Liver (tissue), 9 donors: Measurements from ENCODE around the gene NOC4L. TPM values are rescaled to one million over a fixed set of nuclear protein-coding genes. Genes with fewer than 3 reads are reported as not detected.

ENCODE experiments used
- DNase-seq: peaks from one replicate; pipeline ENCODE4 v3.0.0-alpha.2; 2017; ENCODE audit warnings: low spot score
- H3K27ac ChIP-seq, 2 donors: one replicate each; pipeline ENCODE4 v1.7.0; 2013; ENCODE audit warnings: inconsistent platforms in 2 of 2, low read length in 2 of 2, control low read depth in 1 of 2, low read depth in 1 of 2, mild to moderate bottlenecking in 1 of 2
- H3K27me3 ChIP-seq, 4 donors: one replicate each; pipeline versions ENCODE4 v1.6.1 to v1.7.0; 2013; ENCODE audit warnings: low read length in 3 of 4, inconsistent platforms in 1 of 4, mild to moderate bottlenecking in 1 of 4, moderate library complexity in 1 of 4; ENCODE audit not compliant: control insufficient read depth in 4 of 4, insufficient read depth in 4 of 4
- H3K36me3 ChIP-seq, 4 donors: one replicate each; pipeline versions ENCODE4 v1.6.1 to v1.7.0; 2013; ENCODE audit warnings: low read length in 3 of 4, mild to moderate bottlenecking in 3 of 4, low read depth in 1 of 4, moderate library complexity in 1 of 4; ENCODE audit not compliant: control insufficient read depth in 4 of 4, insufficient read depth in 3 of 4
- H3K4me1 ChIP-seq, 4 donors: one replicate each; pipeline versions ENCODE4 v1.6.1 to v1.7.0; 2013; ENCODE audit warnings: low read length in 3 of 4, mild to moderate bottlenecking in 3 of 4, moderate library complexity in 1 of 4; ENCODE audit not compliant: control insufficient read depth in 4 of 4, insufficient read depth in 4 of 4
- H3K4me3 ChIP-seq, 3 donors: one replicate each; pipeline versions ENCODE4 v1.6.1 to v1.7.0; 2013; ENCODE audit warnings: low read length in 3 of 3, control low read depth in 1 of 3, low read depth in 1 of 3, mild to moderate bottlenecking in 1 of 3
- H3K9ac ChIP-seq, 2 donors: one replicate each; pipeline ENCODE4 v1.7.0; 2013; ENCODE audit warnings: low read length in 2 of 2, mild to moderate bottlenecking in 2 of 2, moderate library complexity in 2 of 2, control low read depth in 1 of 2, low read depth in 1 of 2
- H3K9me3 ChIP-seq, 4 donors: one replicate each; pipeline versions ENCODE4 v1.6.1 to v1.7.0; 2013; ENCODE audit warnings: low read length in 3 of 4; ENCODE audit not compliant: control insufficient read depth in 4 of 4
- EGR1 ChIP-seq, 2 donors: IDR thresholded peaks; 2 replicates each; pipeline ENCODE4 v1.6.1; 2016 to 2018; ENCODE audit warnings: antibody characterized with exemption in 2 of 2, low read depth in 2 of 2
- FOXA1 ChIP-seq: IDR thresholded peaks from 2 replicates; pipeline ENCODE4 v1.6.1; 2016; ENCODE audit warnings: antibody characterized with exemption
- GABPA ChIP-seq, 2 donors: IDR thresholded peaks in 1 of 2; conservative IDR thresholded peaks in 1 of 2; 2 replicates each; pipeline ENCODE4 v1.6.1; 2016; ENCODE audit warnings: antibody characterized with exemption in 2 of 2, mild to moderate bottlenecking in 1 of 2, moderate library complexity in 1 of 2
- HNF4G ChIP-seq: IDR thresholded peaks from 2 replicates; pipeline ENCODE4 v1.6.1; 2016; ENCODE audit warnings: antibody characterized with exemption
- JUND ChIP-seq, 2 donors: IDR thresholded peaks; 2 replicates each; pipeline ENCODE4 v1.6.1; 2016; ENCODE audit warnings: antibody characterized with exemption in 2 of 2
- RXRA ChIP-seq, 2 donors: IDR thresholded peaks; 2 replicates each; pipeline ENCODE4 v1.6.1; 2017 to 2018; ENCODE audit warnings: antibody characterized with exemption in 2 of 2, mild to moderate bottlenecking in 1 of 2
- SP1 ChIP-seq: IDR thresholded peaks from 2 replicates; pipeline ENCODE4 v1.6.1; 2018; ENCODE audit warnings: antibody characterized with exemption, mild to moderate bottlenecking
- TAF1 ChIP-seq: conservative IDR thresholded peaks from 2 replicates; pipeline ENCODE4 v1.6.1; 2016; ENCODE audit warnings: antibody characterized with exemption, mild to moderate bottlenecking
- YY1 ChIP-seq: IDR thresholded peaks from 2 replicates; pipeline ENCODE4 v1.6.1; 2016; ENCODE audit warnings: antibody characterized with exemption, mild to moderate bottlenecking
- WGBS: extraction: QIAGEN DNeasy Blood & Tissue Kit; methylation state at CpG from one replicate; pipeline ENCODE4 v1.1.7; 2013; 5-methylcytosine and 5-hydroxymethylcytosine counted together
- polyA plus RNA-seq, 2 donors: library from polyadenylated mRNA; stranded (reverse) in 1 of 2; unstranded in 1 of 2; fragments of 200-250 nt in 1 of 2; fragments of >200 nt in 1 of 2; fragmentation: Nextera tagmentation in 1 of 2; extraction: Ambion mirVana in 1 of 2; gene quantifications; one replicate each; pipeline versions ENCODE4 v1.2.1 to v1.2.3, GENCODE V29; 2013 to 2015
- total RNA-seq, 2 donors: library from RNA; depleted of rRNA; stranded (reverse); fragments of >200 nt; gene quantifications; one replicate each; pipeline ENCODE4 v1.2.3, GENCODE V29; 2014
- TF ChIP-seq, protein P1 (sequence below): IDR thresholded peaks from 2 replicates; pipeline ENCODE4 v1.6.1; 2016; ENCODE audit warnings: antibody characterized with exemption
- TF ChIP-seq, protein P2 (sequence below): IDR thresholded peaks from 2 replicates; pipeline ENCODE4 v1.6.1; 2016; ENCODE audit warnings: antibody characterized with exemption
- TF ChIP-seq, protein P3 (sequence below): IDR thresholded peaks from 2 replicates; pipeline ENCODE4 v1.6.1; 2016; ENCODE audit warnings: antibody characterized with exemption
- TF ChIP-seq, protein P4 (sequence below): IDR thresholded peaks from 2 replicates; pipeline ENCODE4 v1.6.1; 2016; ENCODE audit warnings: antibody characterized with exemption, mild to moderate bottlenecking
- donor health status: healthy.
- donor health status: healthy.
- donor health status: healthy.
- donor health status: healthy.
- donor health status: healthy.

Gene NOC4L
- total and polyA plus RNA-seq, 4 donors = 6.4 to 11.6 (median 8.4) TPM

GRCh38 chr12:132161796-132162507 is 17.7 kb downstream of the NOC4L start:
- Histone ChIP-seq H3K4me3 (no peak overlapping the region), H3K27ac (peak overlapping the region; percentile 46 to 80), H3K9ac (no peak overlapping the region), H3K4me1 (peaks cover 2 to 14% (median 11%) of the 10 kb centered on the region in 4 donors), H3K27me3 (no peaks in the 10 kb centered on the region), H3K36me3 (peaks cover 0 to 7% (median 0%) of the 10 kb centered on the region in 4 donors), H3K9me3 (no peaks in the 10 kb centered on the region)
- no peak for DNase-seq
- WGBS = 66% methylated on average over 17 of the region's 17 CpGs
- TF ChIP-seq GABPA (IDR thresholded peaks at IDR 0.05 in 1 of 2, conservative IDR thresholded peaks at IDR 0.05 in 1 of 2) = no peak

DNA sequence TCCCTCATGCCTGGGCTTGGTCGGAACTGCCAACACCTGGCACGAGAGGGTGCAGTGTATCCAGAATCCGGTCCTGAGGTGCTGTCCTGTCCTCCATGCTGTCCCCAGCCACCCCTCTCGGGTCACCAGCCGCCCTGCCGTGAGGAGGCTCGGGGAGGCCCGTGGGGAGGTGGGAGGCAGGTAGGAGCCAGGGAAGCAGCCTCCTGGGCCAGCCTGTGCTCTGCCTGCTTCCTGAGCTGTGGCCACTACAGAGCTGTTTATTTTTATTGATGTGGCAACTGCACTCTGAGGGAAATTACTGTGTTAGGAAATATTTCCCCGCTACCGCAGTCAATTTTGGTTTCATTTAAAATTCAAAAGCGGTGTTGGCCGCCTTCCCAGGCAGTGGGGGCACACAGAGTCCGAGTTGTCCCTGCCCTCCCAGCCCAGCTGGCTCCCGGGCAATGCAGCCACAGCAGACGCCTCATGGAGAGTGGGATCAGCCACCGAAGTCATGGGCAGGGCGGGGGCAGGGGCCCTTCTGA is 18.3 kb downstream of the NOC4L start:
- 18% methylated on average over 17 of the region's 17 CpGs for WGBS
- H3K36me3 ChIP-seq = peaks cover 0 to 3% (median 0%) of the 10 kb centered on the region in 4 donors
- H3K9me3 ChIP-seq = no peaks in the 10 kb centered on the region
- peak overlapping the region in 1 of 3 donors; percentile 29 for H3K4me3 ChIP-seq
- TF ChIP-seq, protein P1, sequence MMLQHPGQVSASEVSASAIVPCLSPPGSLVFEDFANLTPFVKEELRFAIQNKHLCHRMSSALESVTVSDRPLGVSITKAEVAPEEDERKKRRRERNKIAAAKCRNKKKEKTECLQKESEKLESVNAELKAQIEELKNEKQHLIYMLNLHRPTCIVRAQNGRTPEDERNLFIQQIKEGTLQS = no peak
- peak in 1 of 2 donors; percentile 48 for TF ChIP-seq RXRA (IDR thresholded peaks at IDR 0.05)
- H3K27ac ChIP-seq = peak overlapping the region; percentile 46 to 80
- no peaks in the 10 kb centered on the region for H3K27me3 ChIP-seq
- H3K4me1 ChIP-seq = peaks cover 2 to 14% (median 11%) of the 10 kb centered on the region in 4 donors
- no peak overlapping the region for H3K9ac ChIP-seq
- DNase-seq = no peak

- no peak for DNase-seq
- peaks cover 2 to 14% (median 11%) of the 10 kb centered on the region in 4 donors for H3K4me1 ChIP-seq
- H3K36me3 ChIP-seq = no peaks in the 10 kb centered on the region
- WGBS = 62% methylated on average over 26 of the region's 26 CpGs
- no peak overlapping the region for H3K9ac ChIP-seq
- H3K9me3 ChIP-seq = no peaks in the 10 kb centered on the region
- H3K27me3 ChIP-seq = no peaks in the 10 kb centered on the region
- TF ChIP-seq YY1 (no peak), RXRA (IDR thresholded peaks at IDR 0.05) (no peak), HNF4G (no peak), TAF1 (no peak), SP1 (no peak), FOXA1 (no peak), JUND (IDR thresholded peaks at IDR 0.05) (no peak), EGR1 (IDR thresholded peaks at IDR 0.05; ENCODE audit: low read depth in 2 of 2) (no peak)
- TF ChIP-seq, protein P2, sequence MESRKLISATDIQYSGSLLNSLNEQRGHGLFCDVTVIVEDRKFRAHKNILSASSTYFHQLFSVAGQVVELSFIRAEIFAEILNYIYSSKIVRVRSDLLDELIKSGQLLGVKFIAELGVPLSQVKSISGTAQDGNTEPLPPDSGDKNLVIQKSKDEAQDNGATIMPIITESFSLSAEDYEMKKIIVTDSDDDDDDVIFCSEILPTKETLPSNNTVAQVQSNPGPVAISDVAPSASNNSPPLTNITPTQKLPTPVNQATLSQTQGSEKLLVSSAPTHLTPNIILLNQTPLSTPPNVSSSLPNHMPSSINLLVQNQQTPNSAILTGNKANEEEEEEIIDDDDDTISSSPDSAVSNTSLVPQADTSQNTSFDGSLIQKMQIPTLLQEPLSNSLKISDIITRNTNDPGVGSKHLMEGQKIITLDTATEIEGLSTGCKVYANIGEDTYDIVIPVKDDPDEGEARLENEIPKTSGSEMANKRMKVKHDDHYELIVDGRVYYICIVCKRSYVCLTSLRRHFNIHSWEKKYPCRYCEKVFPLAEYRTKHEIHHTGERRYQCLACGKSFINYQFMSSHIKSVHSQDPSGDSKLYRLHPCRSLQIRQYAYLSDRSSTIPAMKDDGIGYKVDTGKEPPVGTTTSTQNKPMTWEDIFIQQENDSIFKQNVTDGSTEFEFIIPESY = no peak
- TF ChIP-seq, protein P3, sequence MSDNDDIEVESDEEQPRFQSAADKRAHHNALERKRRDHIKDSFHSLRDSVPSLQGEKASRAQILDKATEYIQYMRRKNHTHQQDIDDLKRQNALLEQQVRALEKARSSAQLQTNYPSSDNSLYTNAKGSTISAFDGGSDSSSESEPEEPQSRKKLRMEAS = no peak
- TF ChIP-seq, protein P4, sequence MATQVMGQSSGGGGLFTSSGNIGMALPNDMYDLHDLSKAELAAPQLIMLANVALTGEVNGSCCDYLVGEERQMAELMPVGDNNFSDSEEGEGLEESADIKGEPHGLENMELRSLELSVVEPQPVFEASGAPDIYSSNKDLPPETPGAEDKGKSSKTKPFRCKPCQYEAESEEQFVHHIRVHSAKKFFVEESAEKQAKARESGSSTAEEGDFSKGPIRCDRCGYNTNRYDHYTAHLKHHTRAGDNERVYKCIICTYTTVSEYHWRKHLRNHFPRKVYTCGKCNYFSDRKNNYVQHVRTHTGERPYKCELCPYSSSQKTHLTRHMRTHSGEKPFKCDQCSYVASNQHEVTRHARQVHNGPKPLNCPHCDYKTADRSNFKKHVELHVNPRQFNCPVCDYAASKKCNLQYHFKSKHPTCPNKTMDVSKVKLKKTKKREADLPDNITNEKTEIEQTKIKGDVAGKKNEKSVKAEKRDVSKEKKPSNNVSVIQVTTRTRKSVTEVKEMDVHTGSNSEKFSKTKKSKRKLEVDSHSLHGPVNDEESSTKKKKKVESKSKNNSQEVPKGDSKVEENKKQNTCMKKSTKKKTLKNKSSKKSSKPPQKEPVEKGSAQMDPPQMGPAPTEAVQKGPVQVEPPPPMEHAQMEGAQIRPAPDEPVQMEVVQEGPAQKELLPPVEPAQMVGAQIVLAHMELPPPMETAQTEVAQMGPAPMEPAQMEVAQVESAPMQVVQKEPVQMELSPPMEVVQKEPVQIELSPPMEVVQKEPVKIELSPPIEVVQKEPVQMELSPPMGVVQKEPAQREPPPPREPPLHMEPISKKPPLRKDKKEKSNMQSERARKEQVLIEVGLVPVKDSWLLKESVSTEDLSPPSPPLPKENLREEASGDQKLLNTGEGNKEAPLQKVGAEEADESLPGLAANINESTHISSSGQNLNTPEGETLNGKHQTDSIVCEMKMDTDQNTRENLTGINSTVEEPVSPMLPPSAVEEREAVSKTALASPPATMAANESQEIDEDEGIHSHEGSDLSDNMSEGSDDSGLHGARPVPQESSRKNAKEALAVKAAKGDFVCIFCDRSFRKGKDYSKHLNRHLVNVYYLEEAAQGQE = no peak
- peak overlapping the region in 1 of 3 donors; percentile 29 for H3K4me3 ChIP-seq
- peak overlapping the region; percentile 17 to 80 for H3K27ac ChIP-seq
Observed at GRCh38 chr12:132163041-132163910, 19.0 kb downstream of the NOC4L start.
